Activated CD4-positive, alpha-beta T cell treated with anti-CD3 and anti-CD28 coated beads, Interleukin-2, amount 50 U/mL, for 24 hours (primary cell): ENCODE data around the gene ULK3.
A peak's percentile ranks its signal among the peaks of the same experiment; 100 is the strongest.
"Not testable (repeated sequence)": the region's sequence is repeated elsewhere in the genome, so short reads cannot be mapped to it uniquely, and the experiment has no call there.

Experiments used
- DNase-seq, 2 donors: peaks; one replicate each; pipeline ENCODE4 v3.0.0-alpha.2; 2020; ENCODE audit warnings: low read depth in 1 of 2, low spot score in 1 of 2

Gene ULK3, protein sequence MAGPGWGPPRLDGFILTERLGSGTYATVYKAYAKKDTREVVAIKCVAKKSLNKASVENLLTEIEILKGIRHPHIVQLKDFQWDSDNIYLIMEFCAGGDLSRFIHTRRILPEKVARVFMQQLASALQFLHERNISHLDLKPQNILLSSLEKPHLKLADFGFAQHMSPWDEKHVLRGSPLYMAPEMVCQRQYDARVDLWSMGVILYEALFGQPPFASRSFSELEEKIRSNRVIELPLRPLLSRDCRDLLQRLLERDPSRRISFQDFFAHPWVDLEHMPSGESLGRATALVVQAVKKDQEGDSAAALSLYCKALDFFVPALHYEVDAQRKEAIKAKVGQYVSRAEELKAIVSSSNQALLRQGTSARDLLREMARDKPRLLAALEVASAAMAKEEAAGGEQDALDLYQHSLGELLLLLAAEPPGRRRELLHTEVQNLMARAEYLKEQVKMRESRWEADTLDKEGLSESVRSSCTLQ

DNA sequence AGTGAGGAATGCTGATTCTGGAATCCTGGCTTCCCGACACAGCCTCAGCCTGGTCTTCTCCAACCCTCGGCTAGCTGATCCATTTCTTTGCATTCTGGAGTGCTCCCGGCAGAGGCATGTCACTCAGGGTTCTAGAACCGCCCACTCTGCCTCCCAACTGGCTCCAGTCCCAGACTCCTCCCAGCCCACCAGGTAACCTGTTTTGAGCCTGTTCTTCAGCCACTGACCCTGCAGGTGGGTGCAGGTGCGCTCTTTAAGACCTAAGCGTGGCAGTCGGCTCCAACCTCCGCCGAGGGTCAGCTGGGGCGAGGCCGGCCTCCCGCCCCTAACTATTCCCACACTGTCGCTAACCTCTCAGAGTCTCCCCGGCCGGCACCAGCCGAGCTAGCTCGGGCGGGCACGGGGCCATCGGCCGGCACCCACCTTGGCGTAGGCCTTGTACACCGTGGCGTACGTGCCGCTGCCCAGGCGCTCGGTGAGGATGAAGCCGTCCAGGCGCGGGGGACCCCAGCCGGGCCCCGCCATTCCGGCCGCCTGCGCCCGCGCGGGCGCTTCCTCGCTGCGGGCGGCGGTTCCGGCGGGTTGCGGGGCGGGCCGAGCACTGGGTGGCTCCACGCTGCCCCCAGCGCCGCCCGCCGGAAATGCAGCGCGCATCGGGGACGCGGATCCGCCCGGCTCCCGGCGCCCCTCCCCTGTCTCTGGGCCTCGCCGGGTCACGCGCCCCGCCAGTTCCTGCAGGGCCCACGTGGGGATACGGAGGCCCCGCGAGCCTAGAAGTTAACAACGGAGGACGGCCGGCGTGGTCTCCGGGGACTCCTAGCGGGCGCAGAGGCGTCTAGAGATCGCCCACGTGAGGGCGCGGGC lies at the start of gene ULK3:
TSS of gene ULK3 (minus strand) at position 576 of the 864 bp plus-strand sequence. CDS start at position 525, 51 bp downstream.
- DNase-seq: peak; percentile 88 to 90

DNA sequence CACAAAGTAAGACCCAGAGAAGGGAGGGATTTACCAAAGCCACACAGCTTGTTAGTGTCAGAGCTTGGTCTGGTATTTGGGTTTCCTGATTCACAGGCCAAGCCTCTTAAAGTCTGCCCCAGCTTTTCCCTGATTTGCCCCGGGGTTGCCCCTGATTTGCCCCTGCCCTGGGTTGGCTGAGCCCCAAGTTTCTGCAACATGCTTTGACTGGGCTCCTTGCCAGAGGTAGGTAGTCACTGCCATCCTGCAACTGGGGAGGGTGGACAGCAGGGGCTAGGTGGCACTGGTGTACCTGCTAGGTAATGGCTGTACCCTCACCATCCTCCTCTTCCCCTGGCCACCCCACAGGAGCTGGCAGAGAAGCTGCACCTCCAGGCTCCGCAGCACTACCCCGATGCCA lies 49.4 kb upstream of the ULK3 start:
- no peak for DNase-seq

DNA sequence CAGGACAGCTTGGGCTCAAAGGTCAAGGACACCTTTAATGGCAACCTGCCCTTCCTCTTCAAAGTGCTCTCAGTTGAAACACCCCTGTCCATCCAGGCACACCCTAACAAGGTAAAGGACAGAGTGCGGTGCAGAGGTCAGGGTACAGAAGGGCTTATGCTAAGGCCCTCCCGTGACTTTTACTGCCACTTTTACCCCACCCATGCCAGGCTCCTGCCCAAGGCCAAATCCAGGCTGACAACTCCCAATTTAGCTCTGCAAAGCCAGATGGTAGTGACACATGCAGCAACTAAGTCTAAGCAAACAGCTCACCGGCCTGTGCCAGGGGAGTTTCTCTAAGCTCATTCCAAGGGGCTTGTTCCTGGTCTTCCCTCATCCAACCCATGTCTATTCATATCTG lies 48.5 kb upstream of the ULK3 start:
- no peak for DNase-seq

DNA sequence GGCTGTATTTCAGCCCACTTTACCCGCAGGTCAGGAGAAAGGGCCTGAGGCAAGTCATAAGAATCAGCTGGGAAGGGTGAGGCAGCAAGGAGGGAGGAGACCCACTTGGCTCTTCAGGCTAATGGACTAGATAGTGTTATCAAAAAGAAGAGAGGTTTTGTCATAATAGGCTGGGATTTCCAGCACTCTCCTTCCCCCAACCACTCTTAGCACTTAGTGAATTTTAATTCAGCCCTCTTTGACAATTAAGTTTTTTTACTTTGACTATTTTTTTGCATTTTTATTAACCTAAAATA lies 47.7 kb upstream of the ULK3 start:
- DNase-seq: no peak

DNA sequence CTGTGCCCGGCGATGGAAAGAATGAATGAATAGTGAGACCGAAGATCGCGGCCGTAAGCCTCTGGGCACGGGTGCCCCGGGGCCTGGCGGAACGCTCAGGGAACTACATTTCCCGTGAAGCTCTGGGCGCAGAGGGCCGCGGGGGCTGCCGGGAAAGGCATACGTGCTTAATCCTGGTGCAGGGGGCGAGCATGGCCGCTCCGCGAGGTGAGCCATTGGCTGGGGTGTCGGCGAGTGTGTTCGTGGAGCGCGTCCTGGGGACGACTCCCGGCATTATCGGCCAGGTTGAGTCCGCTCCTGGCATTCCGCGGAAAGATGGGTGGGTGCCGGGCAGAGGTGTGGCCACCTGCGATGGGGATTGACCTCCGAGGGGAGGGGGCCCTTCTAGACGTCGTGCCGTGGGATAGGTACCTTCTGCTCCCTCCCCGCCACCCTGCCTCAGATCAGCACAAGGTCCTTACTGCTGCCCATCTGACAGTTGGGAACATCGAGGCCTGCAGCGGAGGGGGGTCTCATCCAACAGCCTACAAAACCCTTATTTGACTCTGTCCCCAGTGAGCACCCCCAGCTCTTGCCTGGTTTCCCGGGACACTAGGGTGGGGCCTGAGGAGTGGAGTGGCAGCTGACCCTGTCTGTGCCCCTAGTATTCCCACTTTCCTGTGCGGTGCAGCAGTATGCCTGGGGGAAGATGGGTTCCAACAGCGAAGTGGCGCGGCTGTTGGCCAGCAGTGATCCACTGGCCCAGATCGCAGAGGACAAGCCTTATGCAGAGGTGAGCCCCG lies 47.1 kb upstream of the ULK3 start, which contains the start of gene MPI:
TSS of gene MPI (plus strand) at position 160 of the 782 bp plus-strand sequence. CDS start at position 192, 32 bp downstream.
- peak; percentile 76 to 85 for DNase-seq

DNA sequence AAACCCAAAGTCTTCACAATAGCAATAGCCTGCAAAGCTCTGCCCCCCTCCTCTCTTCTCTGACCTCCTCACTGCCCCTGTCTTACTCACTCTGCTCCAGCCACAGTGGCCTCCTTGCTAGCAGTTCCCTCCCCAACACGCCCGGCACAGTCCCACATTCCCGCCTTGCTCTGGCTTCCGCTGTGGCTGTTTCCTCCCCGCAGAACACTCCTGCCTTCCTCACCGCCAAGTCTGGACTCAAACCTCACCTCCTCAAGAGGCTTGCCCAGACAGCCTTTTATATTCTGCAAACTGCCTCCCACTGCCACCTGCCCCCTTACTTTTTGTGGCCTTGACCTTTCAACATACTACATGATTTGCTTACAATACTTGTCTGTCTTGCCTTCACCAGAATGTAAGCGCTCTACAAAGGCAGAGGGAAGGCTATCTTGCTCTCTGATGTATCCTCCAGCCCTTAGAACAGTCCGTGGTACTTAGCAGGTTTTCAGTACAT lies 46.5 kb upstream of the ULK3 start:
- DNase-seq: no peak

DNA sequence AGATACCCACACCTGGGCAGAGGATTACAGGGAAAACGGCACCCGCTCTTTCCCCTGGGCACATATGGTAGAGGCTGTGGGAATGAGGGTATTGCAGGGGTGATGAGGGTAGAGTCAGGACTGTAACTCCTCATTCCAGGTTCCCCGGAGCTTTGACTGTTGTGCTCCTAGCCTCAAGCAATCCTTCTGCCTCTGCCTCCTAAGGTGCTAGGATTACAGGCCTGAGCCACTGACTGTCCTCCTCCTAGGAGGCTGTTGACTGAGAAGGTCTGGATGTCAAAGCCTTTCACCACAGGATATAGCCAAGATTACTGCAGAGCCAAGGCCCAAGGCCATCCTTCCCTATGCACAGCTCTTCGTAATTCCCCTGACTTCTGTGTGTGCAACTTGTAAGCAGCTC lies 45.8 kb upstream of the ULK3 start:
- no peak for DNase-seq

DNA sequence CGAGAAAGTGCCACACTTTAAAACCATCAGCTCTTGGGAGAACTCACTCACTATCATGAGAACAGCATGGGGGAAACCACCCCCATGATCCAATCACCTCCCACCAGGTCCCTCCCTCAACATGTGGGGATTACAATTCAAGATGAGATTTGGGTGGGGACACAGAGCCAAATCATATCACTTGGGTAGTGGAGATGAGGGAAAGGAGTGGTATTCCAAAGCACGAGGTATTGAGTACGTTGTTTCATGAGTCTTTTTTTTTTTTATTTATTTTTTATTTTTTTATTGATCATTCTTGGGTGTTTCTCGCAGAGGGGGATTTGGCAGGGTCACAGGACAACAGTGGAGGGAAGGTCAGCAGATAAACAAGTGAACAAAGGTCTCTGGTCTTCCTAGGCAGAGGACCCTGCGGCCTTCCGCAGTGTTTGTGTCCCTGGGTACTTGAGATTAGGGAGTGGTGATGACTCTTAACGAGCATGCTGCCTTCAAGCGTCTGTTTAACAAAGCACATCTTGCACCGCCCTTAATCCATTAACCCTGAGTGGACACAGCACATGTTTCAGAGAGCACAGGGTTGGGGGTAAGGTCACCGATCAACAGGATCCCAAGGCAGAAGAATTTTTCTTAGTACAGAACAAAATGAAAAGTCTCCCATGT lies 44.7 kb upstream of the ULK3 start:
- DNase-seq: not testable (repeated sequence)

DNA sequence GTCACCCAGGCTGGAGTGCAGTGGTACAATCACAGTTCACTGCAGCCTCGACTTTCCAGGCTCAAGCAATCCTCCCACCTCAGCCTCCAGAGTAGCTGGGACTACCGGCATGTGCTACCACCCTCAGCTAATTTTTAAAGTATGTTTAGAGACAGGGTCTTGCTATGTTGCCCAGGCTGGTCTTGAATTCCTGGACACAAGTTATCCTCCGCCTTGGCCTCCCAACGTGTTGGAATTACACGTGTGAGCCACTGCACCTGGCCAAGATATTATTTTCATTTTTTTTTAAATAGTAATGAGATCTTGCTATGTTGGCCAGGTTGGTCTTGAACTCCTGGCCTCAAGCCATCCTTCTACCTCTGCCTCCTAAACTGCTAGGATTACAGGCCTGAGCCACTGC lies 42.5 kb upstream of the ULK3 start:
- DNase-seq: no peak

DNA sequence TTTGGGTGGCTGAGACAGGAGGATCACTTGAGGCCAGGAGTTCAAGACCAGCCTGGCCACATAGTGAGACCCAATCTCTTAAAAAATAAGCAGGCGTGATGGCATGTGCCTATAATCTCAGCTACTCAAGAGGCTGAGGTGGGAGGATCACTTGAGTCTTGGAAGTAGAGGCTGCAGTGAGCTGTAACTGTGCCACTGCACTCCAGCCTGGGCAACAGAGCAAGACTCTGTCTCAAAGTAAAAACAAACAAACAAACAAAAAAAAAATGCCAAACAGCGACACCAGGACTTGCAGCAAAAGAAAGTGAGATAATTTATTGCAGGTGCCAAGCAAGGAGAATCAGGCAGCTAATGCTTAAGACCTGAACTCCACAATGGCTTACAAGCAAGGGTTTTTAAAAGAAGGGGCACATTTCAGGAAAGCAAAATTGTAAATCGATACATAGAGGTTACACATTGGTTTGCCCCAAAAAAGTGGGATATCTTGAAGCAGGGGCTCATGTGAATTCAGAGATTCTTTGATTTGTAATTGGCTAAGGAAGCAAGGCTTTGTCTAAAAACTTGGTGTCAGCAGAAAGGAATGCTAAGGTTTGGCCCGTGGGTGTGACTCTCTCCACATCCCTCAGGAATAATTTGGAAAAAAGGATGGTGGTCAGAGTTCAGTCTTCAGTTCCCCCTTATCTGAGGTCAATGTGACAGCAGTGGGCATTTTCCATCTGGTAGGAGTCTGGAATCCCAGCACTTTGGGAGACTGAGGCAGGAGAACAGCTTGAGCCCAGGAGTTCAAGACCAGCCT lies 41.7 kb upstream of the ULK3 start:
- DNase-seq: no peak

DNA sequence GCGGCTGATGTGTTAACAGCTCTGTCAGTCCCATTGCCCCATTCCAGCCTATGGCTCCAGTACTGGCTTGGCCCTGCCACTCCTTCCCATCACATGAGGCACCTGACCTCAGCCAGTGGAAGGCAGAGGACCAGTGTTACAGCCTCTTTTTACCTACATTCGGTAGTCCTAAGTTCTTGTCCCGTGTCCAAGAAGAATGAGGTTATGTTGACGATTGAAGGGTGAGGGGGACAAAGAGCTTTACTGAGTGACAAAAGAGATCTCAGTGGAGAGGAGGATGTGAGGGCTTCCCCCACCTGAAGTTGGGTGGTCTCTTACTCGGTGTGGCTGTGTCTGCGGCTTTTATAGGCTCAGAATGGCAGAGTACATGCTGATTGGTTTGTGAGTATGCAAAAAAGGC lies 39.6 kb upstream of the ULK3 start:
- DNase-seq: no peak

DNA sequence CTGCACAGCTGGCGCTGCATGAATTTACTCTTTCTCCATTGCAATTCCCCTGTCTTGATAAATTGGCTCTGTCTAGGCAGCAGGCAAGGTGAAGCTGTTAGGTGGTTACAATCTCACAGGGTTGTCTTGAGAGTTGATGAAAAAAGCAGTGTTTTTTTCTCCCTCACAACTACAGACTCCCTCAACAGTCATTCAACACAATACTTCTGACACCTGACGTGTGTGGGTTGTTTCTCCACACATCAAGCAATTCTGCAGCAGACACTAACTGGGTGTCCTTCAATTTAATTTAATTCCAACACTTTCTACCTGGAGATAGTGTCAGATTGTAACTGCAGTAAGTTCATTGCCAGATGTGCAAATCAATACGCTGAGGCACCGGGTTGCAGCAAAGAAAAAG lies 35.3 kb upstream of the ULK3 start:
- no peak for DNase-seq

DNA sequence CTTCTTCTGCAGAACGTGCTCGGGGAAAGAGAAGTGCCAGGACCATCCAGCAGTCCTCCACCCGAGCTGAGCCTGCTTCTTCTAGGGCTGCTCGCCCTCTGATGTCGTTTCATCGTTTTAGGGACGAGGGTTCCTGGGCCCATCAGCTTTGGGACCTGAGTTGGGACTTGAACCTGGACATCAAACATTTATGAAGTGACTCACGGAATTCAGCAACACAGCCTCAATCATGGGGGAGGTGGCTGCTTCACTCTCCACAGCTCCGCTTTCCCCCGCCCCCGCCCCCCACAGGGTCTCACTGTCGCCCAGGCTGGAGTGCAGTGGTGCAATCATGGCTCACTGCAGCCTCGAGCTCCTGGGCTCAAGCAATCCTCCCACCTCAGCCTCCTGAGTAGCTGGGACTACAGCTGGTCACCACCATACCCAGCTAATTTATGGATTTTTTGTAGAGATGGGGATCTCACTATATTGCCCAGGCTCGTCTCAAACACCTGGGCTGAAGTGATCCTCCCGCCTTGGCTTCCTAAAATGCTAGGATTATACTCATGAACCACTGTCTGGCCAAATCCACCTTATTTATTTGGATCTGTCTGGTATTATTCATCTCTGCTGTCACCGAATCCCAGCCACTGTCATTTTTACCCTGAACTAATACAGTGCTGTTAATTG lies 30.9 kb upstream of the ULK3 start:
- DNase-seq: no peak

DNA sequence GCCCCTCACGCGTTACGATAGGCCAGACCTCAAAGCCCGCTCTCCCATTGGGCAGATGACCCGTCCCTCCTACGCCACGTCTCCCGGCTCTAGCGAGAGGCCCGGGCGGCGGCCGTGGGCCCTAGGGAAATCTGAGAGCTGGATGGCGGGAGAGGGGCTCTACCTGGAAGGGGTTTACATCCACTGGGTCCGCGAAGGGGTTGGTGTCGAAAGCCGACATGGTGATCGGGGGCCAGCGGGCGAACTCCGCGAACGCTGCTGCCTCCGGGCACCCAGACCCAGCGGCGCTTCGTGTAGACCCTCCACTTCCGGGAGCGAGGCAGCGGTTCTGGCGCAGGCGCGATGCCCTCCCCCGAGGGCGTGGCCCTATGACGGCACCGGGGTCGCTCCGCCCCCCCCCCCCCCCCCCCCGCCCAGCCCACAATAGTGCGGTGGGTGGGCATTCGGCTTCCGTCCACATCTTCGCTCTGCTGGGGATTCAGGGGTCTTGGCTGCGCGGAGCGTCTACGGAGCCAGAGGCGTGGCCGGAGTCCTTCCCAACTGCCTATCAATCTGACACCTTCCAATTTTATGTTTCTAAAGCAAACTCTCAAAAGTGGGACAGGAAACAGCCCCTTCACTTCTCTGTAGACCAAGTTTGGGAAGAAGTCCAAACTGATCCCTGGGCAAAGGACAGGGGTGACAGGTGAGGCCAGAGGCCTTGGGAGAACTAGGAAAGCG lies 30.2 kb upstream of the ULK3 start, which contains the start of gene SCAMP2:
TSS of gene SCAMP2 (minus strand) at position 330 of the 720 bp plus-strand sequence. CDS start at position 220, 110 bp downstream.
- peak; percentile 80 to 86 for DNase-seq

DNA sequence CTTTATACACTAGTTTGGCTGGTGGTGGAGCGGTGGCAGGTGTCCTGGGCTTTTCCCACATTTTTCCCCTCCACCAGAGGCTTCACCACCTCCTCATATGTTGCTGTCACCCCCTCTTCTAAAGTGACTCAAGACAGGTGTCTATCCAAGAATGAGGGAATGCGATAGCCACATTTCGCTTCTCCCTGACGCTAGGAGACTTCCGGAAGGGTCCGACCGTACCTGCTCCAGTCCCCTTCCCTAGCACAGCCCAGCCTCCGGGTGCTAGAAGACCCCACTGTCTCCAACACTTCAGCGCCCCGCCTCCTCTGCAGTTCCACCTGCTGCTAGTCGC lies 29.7 kb upstream of the ULK3 start:
- no peak for DNase-seq

DNA sequence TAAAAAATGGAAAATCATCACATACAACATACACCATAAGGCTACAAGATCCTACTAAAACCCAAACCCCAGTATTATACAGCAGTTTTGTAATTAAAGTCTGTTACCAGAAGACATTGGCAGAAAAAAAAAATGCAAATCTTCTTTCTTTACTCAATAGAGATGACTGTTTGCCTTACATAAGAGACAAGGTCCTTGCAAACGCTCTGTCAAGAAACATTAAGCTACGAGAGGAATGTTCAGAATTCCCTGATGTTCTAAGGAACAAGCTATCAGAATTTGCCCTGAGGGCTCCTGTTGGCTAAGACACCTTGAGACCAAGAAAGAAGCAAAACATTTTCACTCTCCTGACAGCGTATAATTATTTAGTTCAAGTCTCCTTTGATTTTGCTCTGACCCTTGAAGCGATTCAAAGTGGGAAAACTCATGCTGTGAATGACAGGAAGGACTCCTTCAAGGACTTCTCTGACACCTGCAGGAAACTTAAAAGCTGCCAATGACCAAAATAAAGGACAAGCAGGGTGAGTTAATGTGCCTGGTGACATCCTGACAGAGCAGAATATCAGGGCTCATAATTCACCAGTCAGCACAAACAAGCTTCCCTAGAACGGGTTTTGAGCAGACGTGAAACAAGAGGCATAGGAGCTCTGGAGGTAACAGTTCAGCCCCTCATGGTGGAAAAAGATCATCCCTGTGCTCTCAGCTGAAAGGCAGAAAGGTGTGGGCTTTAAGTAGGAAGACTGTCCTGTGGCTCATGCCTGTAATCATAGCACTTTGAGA lies 27.7 kb upstream of the ULK3 start:
- no peak for DNase-seq

DNA sequence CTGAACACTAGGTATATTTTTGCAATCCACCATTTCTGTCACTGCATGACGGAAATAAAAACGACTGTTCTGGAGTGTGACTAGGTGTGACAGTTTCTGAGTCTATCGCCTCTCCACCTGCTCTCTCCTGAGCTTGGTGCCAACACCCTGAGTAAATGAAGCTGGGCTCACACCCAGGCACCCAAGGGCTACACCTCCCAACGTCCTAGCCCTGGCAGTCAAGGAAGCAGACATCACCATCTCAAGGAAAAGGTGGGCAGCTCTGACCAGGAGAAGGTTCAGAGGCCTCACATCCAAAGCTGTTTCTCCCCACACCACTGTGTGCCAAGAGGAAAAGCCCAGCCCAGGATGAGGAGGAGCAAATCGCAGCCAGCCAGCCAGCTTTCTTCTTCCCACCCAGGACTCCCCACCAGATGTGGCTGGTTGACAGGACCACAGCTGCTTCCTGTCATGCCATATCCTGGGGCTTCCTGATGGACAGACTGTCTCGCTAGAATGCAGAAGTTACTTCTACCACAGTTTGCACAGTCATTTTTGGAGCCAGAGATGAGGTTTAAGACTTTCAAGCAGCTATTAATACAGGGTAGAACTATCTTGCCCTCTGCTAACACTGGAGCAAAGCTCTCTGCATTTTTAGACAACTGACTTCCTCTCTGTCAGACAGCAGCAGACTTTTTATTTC lies 26.9 kb upstream of the ULK3 start:
- no peak for DNase-seq
